GM12874 (cell line): ENCODE measurements around the gene STARD3.

Experiments used
- CTCF ChIP-seq: IDR thresholded peaks from 2 replicates; pipeline ENCODE4 v1.5.1; 2011; ENCODE audit warnings: low read depth, mild to moderate bottlenecking, control low read depth, low read length, moderate library complexity; ENCODE audit not compliant: insufficient read depth

The STARD3 gene

GRCh38 chr17:39672522-39673334, 35.8 kb downstream of the STARD3 start:
- TF ChIP-seq CTCF = no peak

- TF ChIP-seq CTCF = no peak
Observed at GRCh38 chr17:39673335-39674081, 36.6 kb downstream of the STARD3 start.

GRCh38 chr17:39674179-39674578, 37.2 kb downstream of the STARD3 start:
- no peak for TF ChIP-seq CTCF

GRCh38 chr17:39674702-39675389, 37.9 kb downstream of the STARD3 start:
- no peak for TF ChIP-seq CTCF

GRCh38 chr17:39675390-39676082, 38.6 kb downstream of the STARD3 start:
- TF ChIP-seq CTCF = no peak

GRCh38 chr17:39676198-39676819, 39.4 kb downstream of the STARD3 start:
- TF ChIP-seq CTCF = no peak

- TF ChIP-seq CTCF = no peak
Observed at GRCh38 chr17:39677072-39677471, 40.1 kb downstream of the STARD3 start.
